DND-41 (cell line): Measurements from ENCODE around the gene PCSK2.

Source experiments
- CTCF ChIP-seq: IDR thresholded peaks from 2 replicates; pipeline ENCODE4 v1.5.1; 2012; ENCODE audit warnings: borderline replicate concordance, low read length, moderate library complexity, mild to moderate bottlenecking; ENCODE audit not compliant: poor library complexity, severe bottlenecking; ENCODE audit errors: extremely low read depth
- EZH2 ChIP-seq: IDR thresholded peaks from 3 replicates; pipeline ENCODE4 v1.6.1; 2012; ENCODE audit warnings: borderline replicate concordance, low read depth, mild to moderate bottlenecking, moderate library complexity, low read length, inconsistent platforms; ENCODE audit not compliant: severe bottlenecking

GRCh38 chr20:17227219-17227575 is 357 bp downstream of the PCSK2 start:
- TF ChIP-seq EZH2 = no peak
- TF ChIP-seq CTCF = no peak
